COLO829 (cell line): ENCODE data around the gene SLC39A2.
"Not testable (repeated sequence)": the region's sequence is repeated elsewhere in the genome, so short reads cannot be mapped to it uniquely, and the experiment has no call there.

Source experiments
- DNase-seq: peaks from one replicate; pipeline ENCODE4 v3.0.0; 2012; ENCODE audit warnings: low spot score

The SLC39A2 gene, protein sequence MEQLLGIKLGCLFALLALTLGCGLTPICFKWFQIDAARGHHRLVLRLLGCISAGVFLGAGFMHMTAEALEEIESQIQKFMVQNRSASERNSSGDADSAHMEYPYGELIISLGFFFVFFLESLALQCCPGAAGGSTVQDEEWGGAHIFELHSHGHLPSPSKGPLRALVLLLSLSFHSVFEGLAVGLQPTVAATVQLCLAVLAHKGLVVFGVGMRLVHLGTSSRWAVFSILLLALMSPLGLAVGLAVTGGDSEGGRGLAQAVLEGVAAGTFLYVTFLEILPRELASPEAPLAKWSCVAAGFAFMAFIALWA

DNA sequence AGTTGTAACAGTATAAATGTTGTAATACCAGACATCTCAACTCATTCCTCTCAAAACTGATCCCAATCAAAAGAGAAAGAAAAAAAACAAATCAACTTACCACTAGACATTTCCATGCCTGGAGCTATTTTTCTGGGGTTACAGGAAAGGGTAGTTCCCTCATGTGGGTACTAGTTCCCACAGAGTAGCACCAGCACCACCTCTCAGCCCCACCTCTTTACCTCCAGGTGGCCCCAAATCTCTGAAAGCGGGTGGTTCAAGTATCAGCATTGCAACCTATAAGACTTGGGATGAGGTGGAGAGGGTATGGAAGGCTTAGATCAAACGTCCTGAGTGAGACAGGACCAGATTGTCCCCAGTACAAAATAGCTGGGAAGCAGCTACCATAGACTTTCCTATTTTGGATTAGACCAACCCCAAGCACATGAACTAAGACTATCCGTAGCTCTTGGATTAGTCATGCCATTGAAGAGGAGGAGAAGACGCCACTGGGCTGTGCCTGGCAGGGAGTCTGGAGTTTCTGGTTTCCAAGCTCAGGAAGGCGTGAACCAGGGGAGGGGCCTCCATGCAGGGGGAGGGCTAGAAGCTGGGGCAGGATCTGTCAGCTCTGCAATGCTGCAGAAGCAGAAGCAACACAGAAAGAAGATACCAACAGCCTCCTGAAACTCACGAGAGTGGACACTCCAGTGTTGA lies at the start of gene SLC39A2:
TSS of gene SLC39A2 (plus strand) at position 620 of the 693 bp plus-strand sequence. CDS start 154 bp downstream, outside the sequence.
- DNase-seq, result no peak

DNA sequence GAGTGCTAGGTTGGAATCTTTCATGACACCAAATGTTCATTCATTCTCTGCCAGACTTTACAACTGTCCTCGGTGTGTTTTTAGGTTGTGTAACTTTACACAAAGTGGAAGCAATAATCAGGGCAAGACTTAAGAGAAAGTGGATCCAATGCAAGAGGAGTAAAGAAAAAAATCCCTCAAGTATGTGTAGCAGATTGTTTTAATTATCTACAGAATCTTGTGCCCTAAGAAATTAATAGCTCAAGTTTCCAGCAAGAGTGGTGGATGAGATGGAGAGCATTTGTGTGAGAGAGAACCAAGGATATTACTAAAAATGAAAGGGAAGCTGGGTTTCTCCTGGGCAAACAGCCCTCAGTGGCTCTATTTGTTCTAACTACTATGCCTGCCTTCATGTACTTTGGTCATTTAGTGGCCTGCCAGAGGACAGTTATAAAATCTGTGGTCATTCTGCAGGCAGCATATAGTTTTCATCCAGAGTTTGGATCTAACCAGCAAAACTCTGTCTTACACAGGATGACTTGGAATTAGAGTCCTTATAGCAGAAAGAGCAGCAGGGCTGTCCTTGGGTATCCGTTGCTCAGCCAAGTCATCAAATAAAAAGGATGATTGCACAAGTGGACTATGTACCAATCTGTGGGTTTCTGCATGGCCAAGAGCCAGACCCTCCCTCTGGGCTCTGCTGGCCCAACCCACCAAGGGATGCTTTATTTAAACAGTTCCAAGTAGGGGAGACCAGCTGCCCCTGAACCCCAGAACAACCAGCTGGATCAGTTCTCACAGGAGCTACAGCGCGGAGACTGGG lies 44.2 kb upstream of the SLC39A2 start, which contains the start of gene RNASE2:
TSS of gene RNASE2 (plus strand) at position 752 of the 802 bp plus-strand sequence. CDS start 285 bp downstream, outside the sequence.
- DNase-seq, result not testable (repeated sequence)

DNA sequence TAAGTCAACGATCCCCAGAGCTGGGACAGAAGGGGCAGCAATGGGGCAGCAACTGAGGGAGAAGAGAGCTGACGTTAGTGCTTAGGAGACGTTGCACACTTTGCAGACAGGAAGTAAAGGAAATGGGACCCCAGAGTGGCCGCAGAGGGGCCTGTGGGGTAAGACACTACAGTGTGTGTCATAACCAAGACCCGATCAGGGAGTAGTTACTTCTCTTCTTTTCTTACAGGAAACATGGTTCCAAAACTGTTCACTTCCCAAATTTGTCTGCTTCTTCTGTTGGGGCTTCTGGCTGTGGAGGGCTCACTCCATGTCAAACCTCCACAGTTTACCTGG lies 43.6 kb upstream of the SLC39A2 start:
- not testable (repeated sequence) for DNase-seq

- DNase-seq, result no peak
Measured at GRCh38 chr14:20956376-20956976, 42.6 kb upstream of the SLC39A2 start.

- not testable (repeated sequence) for DNase-seq
Measured at GRCh38 chr14:20958946-20959345, 40.1 kb upstream of the SLC39A2 start.

- peak; percentile 70 for DNase-seq
Measured at GRCh38 chr14:20969336-20969735, 29.8 kb upstream of the SLC39A2 start.

DNA sequence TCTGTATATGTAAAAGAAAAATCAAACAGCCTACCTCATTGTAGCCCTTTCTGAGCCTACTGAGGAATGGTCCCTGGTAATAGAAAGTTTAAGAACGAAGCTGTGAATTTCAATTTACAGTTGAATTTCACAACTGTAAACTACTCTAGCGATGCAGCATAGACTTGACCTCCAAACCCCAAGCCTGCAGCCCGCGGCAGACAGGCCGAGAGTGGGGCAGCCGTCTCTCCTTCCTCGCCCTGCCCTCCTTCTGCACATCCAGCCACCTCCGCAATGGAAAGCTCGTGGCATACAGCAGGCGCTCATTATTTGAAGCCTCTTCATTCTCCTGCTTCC lies 28.5 kb upstream of the SLC39A2 start:
- no peak for DNase-seq

GRCh38 chr14:20970983-20971704 lies 27.9 kb upstream of the SLC39A2 start:
- peak; percentile 68 for DNase-seq

GRCh38 chr14:20971705-20972021 lies 27.4 kb upstream of the SLC39A2 start:
- DNase-seq, result no peak

DNA sequence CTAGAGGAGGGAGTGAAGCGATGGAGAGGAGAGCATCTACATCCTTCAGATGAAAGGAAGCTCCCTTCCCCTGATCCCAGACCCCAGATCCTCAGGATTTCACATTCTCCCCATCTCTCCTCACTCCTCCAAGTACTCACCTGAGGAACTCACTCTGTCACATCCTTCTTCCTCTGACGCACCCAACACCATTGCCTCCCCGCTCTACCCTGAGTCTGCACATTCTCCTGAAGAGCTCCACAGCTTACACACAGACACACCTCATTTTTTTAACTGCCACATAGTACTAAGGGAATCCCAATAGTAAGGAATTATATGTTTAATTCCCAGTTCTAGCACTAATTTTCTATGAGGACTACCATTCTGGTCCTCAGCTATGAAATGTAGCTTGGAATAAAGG lies 25.6 kb upstream of the SLC39A2 start:
- DNase-seq, result no peak

- DNase-seq, result no peak
Measured at GRCh38 chr14:20976291-20976690, 22.8 kb upstream of the SLC39A2 start.

- no peak for DNase-seq
Measured at GRCh38 chr14:20978687-20979086, 20.4 kb upstream of the SLC39A2 start.

DNA sequence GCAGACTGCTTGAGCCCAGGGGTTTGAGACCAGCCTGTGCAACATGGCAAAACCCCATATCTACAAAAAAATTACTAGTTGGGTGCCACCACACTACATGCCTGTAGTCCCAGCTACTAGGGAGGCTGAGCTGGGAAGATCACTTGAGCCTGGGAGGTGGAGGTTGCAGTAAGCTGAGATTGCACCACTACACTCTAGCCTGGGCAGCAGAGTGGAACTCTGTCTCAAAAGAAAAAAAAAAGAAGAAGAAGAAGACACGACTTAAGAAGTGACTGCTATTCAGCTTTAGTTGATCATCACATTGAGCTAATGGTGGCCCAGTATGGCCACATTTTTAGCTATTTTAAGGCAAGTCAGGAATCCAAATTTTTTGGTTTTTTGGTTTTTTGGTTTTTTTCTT lies 18.2 kb upstream of the SLC39A2 start:
- no peak for DNase-seq

DNA sequence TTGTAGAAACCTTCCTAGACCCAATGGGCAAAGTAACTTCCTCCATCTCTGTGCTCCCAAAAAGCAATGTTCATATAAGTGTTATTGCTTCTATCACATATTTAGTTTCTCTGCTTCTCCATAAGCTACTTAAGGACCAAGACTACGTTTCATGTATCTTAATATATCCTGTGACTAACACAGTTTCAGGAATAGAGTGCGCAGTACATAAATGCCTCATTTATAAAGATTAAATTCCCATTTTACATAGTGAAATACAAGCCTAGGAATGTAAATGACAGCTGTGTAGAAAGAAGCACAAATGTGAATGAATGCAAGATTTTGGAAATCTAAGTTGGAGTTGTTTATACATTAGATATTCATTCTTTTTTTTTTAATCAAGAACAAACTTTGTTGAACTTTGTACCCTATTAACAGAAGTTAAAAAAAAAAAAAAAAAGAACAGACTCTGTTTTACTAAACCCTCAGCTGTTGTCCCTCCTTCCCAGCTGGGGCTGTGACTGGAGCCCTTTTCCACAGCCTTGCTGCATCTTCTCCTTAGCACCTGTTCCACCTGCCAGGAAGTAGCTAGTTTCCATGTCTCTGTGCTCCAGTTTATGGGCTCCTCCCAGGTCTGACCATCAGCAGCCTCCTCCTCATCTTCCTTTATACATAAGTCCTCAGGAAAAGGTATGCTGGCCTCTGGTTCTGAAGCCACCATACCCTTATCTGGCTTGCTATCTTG lies 16.3 kb upstream of the SLC39A2 start:
- DNase-seq, result peak; percentile 40

- DNase-seq, result not testable (repeated sequence)
Measured at GRCh38 chr14:20985650-20986049, 13.4 kb upstream of the SLC39A2 start.

GRCh38 chr14:20986811-20987210 lies 12.3 kb upstream of the SLC39A2 start:
- DNase-seq, result peak; percentile 91

- DNase-seq, result no peak
Measured at GRCh38 chr14:20988717-20989470, 10.2 kb upstream of the SLC39A2 start.

GRCh38 chr14:20989471-20989786 lies 9.7 kb upstream of the SLC39A2 start:
- DNase-seq, result no peak

GRCh38 chr14:20989787-20990600 lies 9.1 kb upstream of the SLC39A2 start, which contains the start of gene METTL17:
TSS of gene METTL17 (plus strand) at chr14:20989980. CDS start at chr14:20990003, 23 bp downstream.
- peak; percentile 96 for DNase-seq

- no peak for DNase-seq
Measured at GRCh38 chr14:20996521-20996920, 2.6 kb upstream of the SLC39A2 start.
